ENCODE measurements around the gene GABARAP.

GABARAP gene

DNA sequence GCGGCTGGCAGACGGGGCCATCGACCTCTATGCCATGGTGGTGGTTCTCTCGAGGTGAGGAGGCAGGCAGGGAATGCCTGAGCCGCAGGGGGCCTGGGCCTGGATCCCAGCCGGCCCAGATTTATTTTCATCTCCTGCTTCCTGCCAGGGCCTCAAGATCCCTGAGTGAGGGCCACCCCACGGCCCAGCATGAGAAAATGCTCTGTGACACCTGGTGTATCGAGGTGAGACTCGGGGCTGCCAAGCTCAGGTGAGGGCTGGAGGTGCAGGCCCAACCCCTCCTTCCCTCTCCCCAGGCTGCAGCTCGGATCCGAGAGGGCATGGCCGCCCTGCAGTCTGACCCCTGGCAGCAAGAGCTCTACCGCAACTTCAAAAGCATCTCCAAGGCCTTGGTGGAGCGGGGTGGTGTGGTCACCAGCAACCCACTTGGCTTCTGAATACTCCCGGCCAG, 17.6 kb downstream of the GABARAP start:
- H3K4me1 ChIP-seq (ENCODE audit: insufficient read depth, low read length), result no peaks in the 10 kb centered on the region; the same call in 1 of the 2 replicates
- no peak overlapping the region for H3K9ac ChIP-seq (ENCODE audit: low read depth, low read length)
- no peaks in the 10 kb centered on the region for H3K9me3 ChIP-seq (ENCODE audit: control insufficient read depth, insufficient read depth, low read length)
- H3K36me3 ChIP-seq (ENCODE audit: insufficient read depth, low read length), result peaks cover 17% of the 10 kb centered on the region; the same call in 1 of the 2 replicates

DNA sequence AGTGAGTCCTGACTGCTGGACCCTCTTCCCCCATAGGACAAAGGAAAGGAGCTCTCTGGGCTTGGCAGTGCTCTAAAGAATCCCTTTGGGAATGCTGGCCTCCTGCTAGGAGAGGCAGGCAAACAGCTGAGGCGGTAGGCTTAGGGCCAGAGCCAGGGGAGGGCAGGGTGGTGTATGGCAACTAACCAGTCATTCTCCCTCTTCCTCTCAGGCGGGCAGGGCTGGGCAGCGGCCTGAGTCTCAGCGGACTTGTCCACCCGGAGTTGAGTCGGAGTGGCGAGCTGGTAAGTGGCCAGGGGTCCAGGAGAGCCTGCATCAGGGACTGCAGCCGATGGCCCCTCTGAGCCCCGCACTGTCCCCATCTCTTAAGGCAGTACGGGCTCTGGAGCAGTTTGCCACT, 18.1 kb downstream of the GABARAP start:
- no peak overlapping the region for H3K9ac ChIP-seq (ENCODE audit: low read depth, low read length)
- no peaks in the 10 kb centered on the region; the same call in 1 of the 2 replicates for H3K4me1 ChIP-seq (ENCODE audit: insufficient read depth, low read length)
- H3K36me3 ChIP-seq (ENCODE audit: insufficient read depth, low read length), result peaks cover 17% of the 10 kb centered on the region; the same call in 1 of the 2 replicates
- H3K9me3 ChIP-seq (ENCODE audit: control insufficient read depth, insufficient read depth, low read length), result no peaks in the 10 kb centered on the region

DNA sequence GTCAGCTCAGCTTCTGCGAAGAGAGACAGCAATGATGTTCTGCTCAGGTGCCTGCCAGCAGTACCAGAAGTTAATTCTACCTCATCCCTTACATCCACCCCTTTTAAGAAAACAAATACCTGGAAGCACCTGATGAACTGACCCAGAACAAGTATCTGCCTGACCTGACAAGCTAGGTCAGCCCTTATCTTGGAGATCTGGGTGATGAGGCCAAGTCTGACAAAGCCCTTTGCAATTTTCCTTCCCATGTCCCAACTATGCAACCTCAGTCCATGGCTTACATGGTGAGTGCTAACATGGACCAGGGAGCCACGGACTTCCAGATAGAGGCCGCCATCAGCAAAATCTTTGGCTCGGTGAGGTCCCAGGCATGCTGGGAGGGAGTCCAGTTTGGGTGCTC, 18.9 kb downstream of the GABARAP start:
- Histone ChIP-seq H3K9me3 (ENCODE audit: control insufficient read depth, insufficient read depth, low read length) (no peaks in the 10 kb centered on the region), H3K9ac (ENCODE audit: low read depth, low read length) (no peak overlapping the region), H3K4me1 (ENCODE audit: insufficient read depth, low read length) (peaks cover 4% of the 10 kb centered on the region; the same call in 1 of the 2 replicates), H3K36me3 (ENCODE audit: insufficient read depth, low read length) (peaks cover 15% of the 10 kb centered on the region; the same call in 1 of the 2 replicates)

DNA sequence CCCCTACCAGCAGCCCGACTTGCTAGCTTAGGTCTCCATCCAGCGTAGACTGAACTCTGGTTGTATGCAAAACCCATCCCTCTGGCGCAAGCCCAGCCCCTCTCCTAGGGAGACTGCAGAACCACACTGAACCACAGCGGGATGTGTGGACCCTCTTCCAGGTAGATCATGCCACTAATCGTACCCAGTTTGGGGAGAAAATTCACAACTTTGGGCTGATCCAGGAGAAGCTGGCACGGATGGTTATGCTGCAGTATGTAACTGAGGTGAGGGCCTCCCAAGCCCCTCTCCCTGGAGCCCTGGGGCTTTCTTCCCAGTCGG, 19.3 kb downstream of the GABARAP start:
- Histone ChIP-seq H3K9me3 (ENCODE audit: control insufficient read depth, insufficient read depth, low read length) (no peaks in the 10 kb centered on the region), H3K36me3 (ENCODE audit: insufficient read depth, low read length) (peaks cover 11% of the 10 kb centered on the region; the same call in 1 of the 2 replicates), H3K9ac (ENCODE audit: low read depth, low read length) (no peak overlapping the region), H3K4me1 (ENCODE audit: insufficient read depth, low read length) (peaks cover 7% of the 10 kb centered on the region; the same call in 1 of the 2 replicates)

DNA sequence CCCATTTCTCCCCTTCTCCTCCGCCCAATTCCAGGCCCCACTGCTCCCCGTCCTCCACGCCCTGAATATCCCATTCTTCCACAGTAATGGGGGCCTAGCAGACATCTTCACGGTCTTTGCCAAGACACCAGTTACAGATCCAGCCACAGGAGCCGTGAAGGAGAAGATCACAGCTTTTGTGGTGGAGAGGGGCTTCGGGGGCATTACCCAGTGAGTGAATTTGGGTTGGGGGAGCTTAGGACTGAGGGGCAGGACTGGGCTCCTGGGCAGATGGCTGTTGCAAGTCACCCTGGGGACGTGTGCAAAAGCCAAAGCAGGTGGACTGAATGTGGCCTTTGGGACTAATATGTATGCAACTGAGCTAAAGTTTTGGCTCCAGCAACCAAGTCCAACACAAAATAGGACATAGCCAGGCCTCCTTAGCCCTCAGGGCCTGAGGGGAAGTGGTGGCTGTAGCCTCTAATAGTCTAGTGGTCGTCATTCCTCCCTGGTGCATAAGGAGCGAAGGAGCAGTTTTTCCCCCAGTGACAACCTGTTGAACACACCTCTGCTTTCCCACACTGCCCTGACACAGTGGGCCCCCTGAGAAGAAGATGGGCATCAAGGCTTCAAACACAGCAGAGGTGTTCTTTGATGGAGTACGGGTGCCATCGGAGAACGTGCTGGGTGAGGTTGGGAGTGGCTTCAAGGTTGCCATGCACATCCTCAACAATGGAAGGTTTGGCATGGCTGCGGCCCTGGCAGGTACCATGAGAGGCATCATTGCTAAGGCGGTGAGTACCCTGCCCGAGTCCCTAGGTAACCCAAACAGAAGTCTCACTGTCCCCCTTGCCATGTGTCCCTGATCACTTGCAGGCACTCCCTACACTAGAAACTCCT, 19.9 kb downstream of the GABARAP start:
- H3K4me1 ChIP-seq (ENCODE audit: insufficient read depth, low read length), result peaks cover 7% of the 10 kb centered on the region; the same call in 1 of the 2 replicates
- no peak overlapping the region for H3K9ac ChIP-seq (ENCODE audit: low read depth, low read length)
- peaks cover 10% of the 10 kb centered on the region; the same call in 1 of the 2 replicates for H3K36me3 ChIP-seq (ENCODE audit: insufficient read depth, low read length)

DNA sequence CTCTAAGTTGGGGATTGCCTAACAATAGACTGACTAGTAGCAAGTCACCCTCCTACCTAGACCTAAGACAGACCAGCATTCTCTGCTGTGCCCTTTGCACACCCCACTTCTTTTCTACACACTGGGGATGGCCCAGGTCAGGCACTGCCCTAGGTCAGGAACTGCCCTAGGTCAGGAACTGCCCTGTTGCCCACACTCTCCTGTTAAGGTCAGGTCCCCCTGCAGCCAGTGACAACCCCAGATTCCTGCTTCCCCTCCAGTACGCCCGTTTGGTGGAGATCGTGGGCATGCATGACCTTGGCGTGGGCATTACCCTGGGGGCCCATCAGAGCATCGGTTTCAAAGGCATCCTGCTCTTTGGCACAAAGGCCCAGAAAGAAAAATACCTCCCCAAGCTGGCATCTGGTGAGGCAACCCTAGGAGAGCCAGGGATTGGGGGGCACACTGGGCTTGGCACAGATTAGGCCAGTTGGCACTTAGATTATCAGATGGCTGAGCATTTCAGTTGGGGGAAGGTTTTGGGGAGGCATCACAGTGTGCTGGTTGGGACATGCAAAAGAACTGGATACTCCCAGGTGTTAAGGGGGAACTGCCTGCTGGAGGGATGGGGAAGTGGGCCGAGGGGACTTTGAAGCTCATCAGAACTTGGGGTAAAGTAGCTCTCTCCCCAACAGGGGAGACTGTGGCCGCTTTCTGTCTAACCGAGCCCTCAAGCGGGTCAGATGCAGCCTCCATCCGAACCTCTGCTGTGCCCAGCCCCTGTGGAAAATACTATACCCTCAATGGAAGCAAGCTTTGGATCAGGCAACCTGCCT, 20.8 kb downstream of the GABARAP start:
- Histone ChIP-seq H3K4me1 (ENCODE audit: insufficient read depth, low read length) (peaks cover 7% of the 10 kb centered on the region; the same call in 1 of the 2 replicates), H3K36me3 (ENCODE audit: insufficient read depth, low read length) (peaks cover 10% of the 10 kb centered on the region; the same call in 1 of the 2 replicates), H3K9ac (ENCODE audit: low read depth, low read length) (no peak overlapping the region), H3K9me3 (ENCODE audit: control insufficient read depth, insufficient read depth, low read length) (no peaks in the 10 kb centered on the region)

More for the DNA sequence above, 19.9 kb downstream of the GABARAP start:
- no peaks in the 10 kb centered on the region for H3K9me3 ChIP-seq (ENCODE audit: control insufficient read depth, insufficient read depth, low read length)

DNA sequence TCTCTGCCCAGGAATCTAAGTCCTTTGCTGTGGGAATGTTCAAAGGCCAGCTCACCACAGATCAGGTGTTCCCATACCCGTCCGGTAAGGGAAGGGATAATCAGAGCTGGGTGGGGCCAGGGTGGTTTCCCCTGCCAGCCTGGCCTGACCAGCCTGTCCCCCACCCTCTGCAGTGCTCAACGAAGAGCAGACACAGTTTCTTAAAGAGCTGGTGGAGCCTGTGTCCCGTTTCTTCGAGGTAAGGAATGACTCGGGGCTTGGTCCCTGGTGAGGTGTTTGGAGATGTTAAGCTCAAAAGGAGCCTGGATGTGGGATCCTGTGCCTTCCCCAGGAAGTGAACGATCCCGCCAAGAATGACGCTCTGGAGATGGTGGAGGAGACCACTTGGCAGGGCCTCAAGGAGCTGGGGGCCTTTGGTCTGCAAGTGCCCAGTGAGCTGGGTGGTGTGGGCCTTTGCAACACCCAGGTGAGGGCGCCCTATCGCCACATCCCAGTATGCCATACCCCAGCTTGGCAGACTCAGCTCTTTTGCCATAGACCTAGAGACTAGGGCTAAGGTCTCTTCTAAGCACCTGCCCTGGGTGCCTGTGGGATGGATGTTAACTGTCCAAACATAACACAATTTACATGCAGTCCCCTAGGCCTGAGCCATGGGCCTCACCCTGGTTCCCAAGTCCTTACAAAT, 21.5 kb downstream of the GABARAP start:
- Histone ChIP-seq H3K9me3 (ENCODE audit: control insufficient read depth, insufficient read depth, low read length) (no peaks in the 10 kb centered on the region), H3K4me1 (ENCODE audit: insufficient read depth, low read length) (peaks cover 7% of the 10 kb centered on the region; the same call in 1 of the 2 replicates), H3K9ac (ENCODE audit: low read depth, low read length) (peak overlapping the region; percentile 68), H3K36me3 (ENCODE audit: insufficient read depth, low read length) (peaks cover 10% of the 10 kb centered on the region; the same call in 1 of the 2 replicates)

DNA sequence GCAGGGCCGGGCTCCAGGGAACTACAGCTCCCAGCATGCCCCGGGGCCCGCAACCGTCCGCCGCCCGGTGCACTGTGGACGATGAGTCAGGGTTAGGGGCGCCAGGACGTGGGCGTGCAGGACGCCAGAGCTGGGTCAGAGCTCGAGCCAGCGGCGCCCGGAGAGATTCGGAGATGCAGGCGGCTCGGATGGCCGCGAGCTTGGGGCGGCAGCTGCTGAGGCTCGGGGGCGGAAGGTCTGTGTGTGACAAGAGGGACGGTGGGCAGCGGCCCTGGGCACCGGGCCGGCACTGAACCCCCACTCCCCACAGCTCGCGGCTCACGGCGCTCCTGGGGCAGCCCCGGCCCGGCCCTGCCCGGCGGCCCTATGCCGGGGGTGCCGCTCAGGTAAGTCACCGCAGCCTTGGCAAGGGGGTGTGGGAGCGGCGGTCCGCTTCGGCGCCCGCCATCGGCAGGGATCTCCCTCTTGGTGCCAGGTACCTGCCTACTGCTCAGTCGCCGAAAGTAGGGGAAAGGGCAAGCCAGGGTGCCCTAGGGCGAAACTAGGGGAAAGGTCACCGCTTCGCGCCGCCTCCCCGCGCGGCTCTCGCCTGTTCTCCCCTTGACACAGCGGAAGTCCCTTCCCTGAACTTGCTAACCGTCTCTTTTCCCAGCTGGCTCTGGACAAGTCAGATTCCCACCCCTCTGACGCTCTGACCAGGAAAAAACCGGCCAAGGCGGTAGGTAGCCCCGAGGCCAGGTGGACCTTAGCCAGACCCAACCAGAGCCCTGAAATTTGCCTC, 22.2 kb downstream of the GABARAP start, which contains the start of the genes ACADVL and DLG4:
ACADVL (plus strand) TSS at position 127 of the 781 bp plus-strand sequence; CDS start at position 174, 47 bp downstream.
DLG4 (minus strand) TSS at position 25 of the 781 bp plus-strand sequence.
- Histone ChIP-seq H3K4me1 (ENCODE audit: insufficient read depth, low read length) (peaks cover 7% of the 10 kb centered on the region; the same call in 1 of the 2 replicates), H3K9me3 (ENCODE audit: control insufficient read depth, insufficient read depth, low read length) (no peaks in the 10 kb centered on the region), H3K36me3 (ENCODE audit: insufficient read depth, low read length) (peaks cover 6% of the 10 kb centered on the region; the same call in 1 of the 2 replicates), H3K9ac (ENCODE audit: low read depth, low read length) (peak within 1 kb of the TSS; percentile 68)

DNA sequence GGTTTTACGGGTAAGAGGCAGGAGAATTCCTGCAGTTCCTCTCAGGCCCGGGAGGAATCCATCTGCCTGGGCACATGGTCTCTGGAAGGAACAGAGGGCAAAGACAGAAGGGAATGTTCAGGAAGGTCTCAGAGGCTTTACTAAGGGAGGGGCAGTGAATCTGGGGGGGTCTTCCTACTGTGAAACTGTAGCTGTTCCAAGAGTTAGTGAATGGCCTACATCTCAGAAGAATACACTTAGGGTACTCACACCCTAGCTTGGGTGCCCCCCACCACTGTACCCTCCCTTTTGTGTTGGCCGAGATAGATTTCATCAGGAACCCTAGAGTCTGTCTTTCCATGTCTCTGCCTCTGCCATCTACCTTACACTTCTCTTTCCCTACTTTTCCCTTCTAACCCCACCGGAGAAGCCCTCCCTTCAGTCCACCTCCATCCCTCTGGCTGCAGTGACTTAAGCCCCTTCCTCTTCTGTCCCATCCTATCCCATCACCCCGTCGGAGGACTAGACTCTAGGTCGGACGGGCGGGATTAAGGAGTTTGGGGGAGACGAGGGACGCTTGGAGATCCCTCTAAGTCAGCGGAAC, 22.9 kb downstream of the GABARAP start:
- Histone ChIP-seq H3K4me1 (ENCODE audit: insufficient read depth, low read length) (peaks cover 7% of the 10 kb centered on the region; the same call in 1 of the 2 replicates), H3K9me3 (ENCODE audit: control insufficient read depth, insufficient read depth, low read length) (no peaks in the 10 kb centered on the region), H3K9ac (ENCODE audit: low read depth, low read length) (peak overlapping the region; percentile 68; the same call in 1 of the 2 replicates), H3K36me3 (ENCODE audit: insufficient read depth, low read length) (peaks cover 6% of the 10 kb centered on the region; the same call in 1 of the 2 replicates)

DNA sequence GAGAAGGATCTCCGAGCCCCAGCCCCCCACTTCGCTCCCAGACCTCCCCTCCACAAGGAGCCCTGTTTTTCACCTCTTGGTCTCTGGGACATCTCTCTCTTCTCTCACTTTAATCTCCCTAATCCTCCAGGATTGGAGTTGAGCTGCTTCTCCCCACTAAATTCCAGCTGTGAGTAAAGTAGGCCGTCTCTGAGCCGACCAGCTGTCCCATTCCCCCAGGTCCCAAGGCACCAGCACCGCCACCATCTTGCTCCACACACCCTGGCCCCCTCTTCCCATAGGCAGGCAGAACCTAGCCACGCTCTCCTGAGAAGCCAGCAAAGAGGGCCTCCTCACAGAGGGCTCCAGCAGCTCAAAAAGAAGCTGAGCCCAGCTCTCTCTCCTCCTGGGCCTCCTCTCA, 23.5 kb downstream of the GABARAP start:
- Histone ChIP-seq H3K4me1 (ENCODE audit: insufficient read depth, low read length) (peaks cover 7% of the 10 kb centered on the region; the same call in 1 of the 2 replicates), H3K9me3 (ENCODE audit: control insufficient read depth, insufficient read depth, low read length) (no peaks in the 10 kb centered on the region), H3K36me3 (ENCODE audit: insufficient read depth, low read length) (peaks cover 4% of the 10 kb centered on the region; the same call in 1 of the 2 replicates), H3K9ac (ENCODE audit: low read depth, low read length) (no peak overlapping the region)

DNA sequence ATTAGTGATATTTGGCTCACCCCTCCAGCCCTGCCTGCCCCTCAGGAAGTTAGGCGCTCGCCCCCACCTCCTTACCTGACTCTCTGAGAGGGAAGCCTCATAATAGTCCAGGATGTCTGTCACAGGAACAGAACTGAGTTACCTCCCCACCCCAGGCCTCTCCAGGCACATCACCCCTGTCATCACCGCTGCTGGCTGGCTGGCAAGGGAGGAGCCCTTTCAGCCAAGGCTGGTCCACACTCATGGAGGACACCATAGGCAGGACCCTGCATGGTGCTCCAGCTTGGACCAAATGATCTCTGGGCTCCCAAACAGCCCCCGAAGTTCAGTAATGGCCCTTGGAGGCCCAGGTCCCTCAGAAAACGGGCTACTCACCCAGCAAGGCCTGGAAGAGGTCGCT, 24.1 kb downstream of the GABARAP start:
- Histone ChIP-seq H3K36me3 (ENCODE audit: insufficient read depth, low read length) (no peaks in the 10 kb centered on the region; the same call in 1 of the 2 replicates), H3K9ac (ENCODE audit: low read depth, low read length) (peak overlapping the region; percentile 14; the same call in 1 of the 2 replicates), H3K4me1 (ENCODE audit: insufficient read depth, low read length) (peaks cover 7% of the 10 kb centered on the region; the same call in 1 of the 2 replicates), H3K9me3 (ENCODE audit: control insufficient read depth, insufficient read depth, low read length) (no peaks in the 10 kb centered on the region)

DNA sequence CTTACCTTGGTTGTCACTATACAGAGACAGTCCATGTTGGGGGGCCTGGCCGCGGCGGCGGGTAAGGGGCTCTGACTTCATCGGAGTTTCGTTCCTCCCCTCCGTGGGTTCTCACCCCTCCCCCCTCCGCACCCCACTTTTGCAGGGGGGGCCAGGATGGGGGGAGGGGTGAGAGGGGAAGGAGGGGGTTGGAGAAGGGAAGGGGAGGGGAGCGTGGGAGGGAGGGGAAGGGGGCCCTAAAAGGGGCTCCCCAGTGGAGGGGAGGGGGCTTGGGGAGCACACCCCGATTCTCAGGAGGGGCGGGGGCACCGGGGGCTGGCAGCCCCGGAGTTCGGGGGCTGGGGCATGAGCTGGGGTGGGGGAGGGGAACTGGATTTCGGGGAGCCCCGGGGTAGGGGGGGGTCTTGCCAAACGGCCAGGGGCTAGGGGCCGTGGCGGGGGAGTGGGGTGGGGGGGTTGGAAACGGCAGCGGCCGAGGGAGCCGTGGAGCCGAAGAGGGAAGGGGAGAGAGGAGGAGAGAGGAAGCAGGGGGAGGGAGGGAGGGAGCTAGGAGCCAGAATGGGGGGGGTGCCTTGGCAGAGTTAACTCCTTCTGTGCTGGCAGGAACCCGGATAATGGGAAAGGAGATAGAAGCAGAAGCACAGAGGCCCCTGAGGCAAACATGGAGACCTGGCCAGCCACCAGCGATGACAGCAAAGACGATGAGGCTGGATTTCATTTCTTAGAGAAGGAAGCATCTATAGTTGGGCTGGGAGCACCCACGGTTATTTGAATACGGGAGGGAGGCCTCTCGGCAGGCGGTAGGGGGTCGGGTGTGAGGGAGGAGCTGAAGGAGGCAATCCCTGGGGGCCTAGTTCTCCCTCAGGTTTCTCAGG, 24.9 kb downstream of the GABARAP start:
- Histone ChIP-seq H3K9me3 (ENCODE audit: control insufficient read depth, insufficient read depth, low read length) (no peaks in the 10 kb centered on the region), H3K4me1 (ENCODE audit: insufficient read depth, low read length) (peaks cover 7% of the 10 kb centered on the region; the same call in 1 of the 2 replicates), H3K9ac (ENCODE audit: low read depth, low read length) (peak overlapping the region; percentile 46; the same call in 1 of the 2 replicates), H3K36me3 (ENCODE audit: insufficient read depth, low read length) (no peaks in the 10 kb centered on the region; the same call in 1 of the 2 replicates)
